ENCODE data around the gene DUSP10. TPM values are rescaled to one million over a fixed set of nuclear protein-coding genes. Genes with fewer than 3 reads are reported as not detected.

The DUSP10 gene
- total RNA-seq, 1 donor from 2014 or later, result 5.0 TPM

GRCh38 chr1:221692643-221693042 is 49.2 kb downstream of the DUSP10 start:
- no peaks in the 10 kb centered on the region for H3K27me3 Mint-ChIP-seq (ENCODE audit: unreplicated experiment)
- H3K4me3 Mint-ChIP-seq (ENCODE audit: unreplicated experiment), result no peak overlapping the region
- H3K27ac Mint-ChIP-seq (ENCODE audit: unreplicated experiment), result no peak overlapping the region
- H3K9me3 Mint-ChIP-seq (ENCODE audit: unreplicated experiment), result no peaks in the 10 kb centered on the region
- H3K4me1 Mint-ChIP-seq (ENCODE audit: unreplicated experiment), result no peaks in the 10 kb centered on the region
- TF ChIP-seq CTCF (IDR thresholded peaks at IDR 0.05; ENCODE audit: unreplicated experiment), result no peak
- H3K36me3 Mint-ChIP-seq (ENCODE audit: low read depth, unreplicated experiment), result no peaks in the 10 kb centered on the region
- no peak for DNase-seq (ENCODE audit: low spot score)

- no peak for TF ChIP-seq CTCF (IDR thresholded peaks at IDR 0.05; ENCODE audit: unreplicated experiment)
- Mint-ChIP-seq H3K27ac (ENCODE audit: unreplicated experiment) (no peak overlapping the region), H3K9me3 (ENCODE audit: unreplicated experiment) (no peaks in the 10 kb centered on the region), H3K36me3 (ENCODE audit: low read depth, unreplicated experiment) (no peaks in the 10 kb centered on the region), H3K27me3 (ENCODE audit: unreplicated experiment) (no peaks in the 10 kb centered on the region), H3K4me1 (ENCODE audit: unreplicated experiment) (no peaks in the 10 kb centered on the region), H3K4me3 (ENCODE audit: unreplicated experiment) (no peak overlapping the region)
- DNase-seq (ENCODE audit: low spot score), result no peak
Measured at GRCh38 chr1:221691261-221691660, 50.6 kb downstream of the DUSP10 start.

GRCh38 chr1:221690858-221691257 is 51.0 kb downstream of the DUSP10 start:
- DNase-seq (ENCODE audit: low spot score), result no peak
- Mint-ChIP-seq H3K27ac (ENCODE audit: unreplicated experiment) (no peak overlapping the region), H3K9me3 (ENCODE audit: unreplicated experiment) (no peaks in the 10 kb centered on the region), H3K27me3 (ENCODE audit: unreplicated experiment) (no peaks in the 10 kb centered on the region), H3K36me3 (ENCODE audit: low read depth, unreplicated experiment) (no peaks in the 10 kb centered on the region), H3K4me1 (ENCODE audit: unreplicated experiment) (no peaks in the 10 kb centered on the region), H3K4me3 (ENCODE audit: unreplicated experiment) (no peak overlapping the region)
- no peak for TF ChIP-seq CTCF (IDR thresholded peaks at IDR 0.05; ENCODE audit: unreplicated experiment)

- Mint-ChIP-seq H3K4me3 (ENCODE audit: unreplicated experiment) (no peak overlapping the region), H3K4me1 (ENCODE audit: unreplicated experiment) (no peaks in the 10 kb centered on the region), H3K9me3 (ENCODE audit: unreplicated experiment) (no peaks in the 10 kb centered on the region), H3K27me3 (ENCODE audit: unreplicated experiment) (no peaks in the 10 kb centered on the region), H3K27ac (ENCODE audit: unreplicated experiment) (no peak overlapping the region), H3K36me3 (ENCODE audit: low read depth, unreplicated experiment) (no peaks in the 10 kb centered on the region)
- no peak for DNase-seq (ENCODE audit: low spot score)
- TF ChIP-seq CTCF (IDR thresholded peaks at IDR 0.05; ENCODE audit: unreplicated experiment), result no peak
Measured at GRCh38 chr1:221689138-221689537, 52.8 kb downstream of the DUSP10 start.

GRCh38 chr1:221688488-221688843 is 53.4 kb downstream of the DUSP10 start:
- no peak for TF ChIP-seq CTCF (IDR thresholded peaks at IDR 0.05; ENCODE audit: unreplicated experiment)
- no peaks in the 10 kb centered on the region for H3K27me3 Mint-ChIP-seq (ENCODE audit: unreplicated experiment)
- H3K27ac Mint-ChIP-seq (ENCODE audit: unreplicated experiment), result no peak overlapping the region
- H3K36me3 Mint-ChIP-seq (ENCODE audit: low read depth, unreplicated experiment), result no peaks in the 10 kb centered on the region
- H3K4me3 Mint-ChIP-seq (ENCODE audit: unreplicated experiment), result no peak overlapping the region
- H3K4me1 Mint-ChIP-seq (ENCODE audit: unreplicated experiment), result no peaks in the 10 kb centered on the region
- no peaks in the 10 kb centered on the region for H3K9me3 Mint-ChIP-seq (ENCODE audit: unreplicated experiment)
- DNase-seq (ENCODE audit: low spot score), result no peak

Measured in endothelial cell (in vitro differentiated cells).